HAP-1 (cell line): ENCODE data around the gene LRRC27.
"Not testable (repeated sequence)": the region's sequence is repeated elsewhere in the genome, so short reads cannot be mapped to it uniquely, and the experiment has no call there.

Experiments
- DNase-seq, 2 experiments: peaks; one replicate each; pipeline ENCODE4 v3.0.0-alpha.2; 2016 to 2020; ENCODE audit warnings: low spot score in 2 of 2
- H3K27me3 ChIP-seq: fragments of 250-450 bp; sonication (Bioruptor Pico); 2 replicates; pipeline ENCODE4 v1.5.1; 2020; ENCODE audit warnings: low read depth, mild to moderate bottlenecking, moderate library complexity
- H3K36me3 ChIP-seq: fragments of 250-450 bp; sonication (Bioruptor Pico); replicated peaks from 2 replicates; pipeline ENCODE4 v1.5.1; 2020; ENCODE audit warnings: mild to moderate bottlenecking
- H3K4me1 ChIP-seq: fragments of 250-450 bp; sonication (Bioruptor Pico); 2 replicates; pipeline ENCODE4 v1.5.1; 2020; ENCODE audit warnings: mild to moderate bottlenecking
- H3K4me3 ChIP-seq: fragments of 250-450 bp; sonication (Bioruptor Pico); 2 replicates; pipeline ENCODE4 v1.5.1; 2020; ENCODE audit warnings: mild to moderate bottlenecking, moderate library complexity
- H3K9me3 ChIP-seq: fragments of 250-450 bp; sonication (Bioruptor Pico); 2 replicates; pipeline ENCODE4 v1.5.1; 2020; ENCODE audit warnings: mild to moderate bottlenecking, moderate library complexity
- in situ Hi-C: fragments of 300-500 bp; cut with MboI; formaldehyde crosslinking; loops from 3 replicates; pipeline ENCODE4 v1.14.3; 2020; ENCODE audit warnings: low sequenced_read_pairs, inconsistent platforms, mixed read lengths

The LRRC27 gene

DNA sequence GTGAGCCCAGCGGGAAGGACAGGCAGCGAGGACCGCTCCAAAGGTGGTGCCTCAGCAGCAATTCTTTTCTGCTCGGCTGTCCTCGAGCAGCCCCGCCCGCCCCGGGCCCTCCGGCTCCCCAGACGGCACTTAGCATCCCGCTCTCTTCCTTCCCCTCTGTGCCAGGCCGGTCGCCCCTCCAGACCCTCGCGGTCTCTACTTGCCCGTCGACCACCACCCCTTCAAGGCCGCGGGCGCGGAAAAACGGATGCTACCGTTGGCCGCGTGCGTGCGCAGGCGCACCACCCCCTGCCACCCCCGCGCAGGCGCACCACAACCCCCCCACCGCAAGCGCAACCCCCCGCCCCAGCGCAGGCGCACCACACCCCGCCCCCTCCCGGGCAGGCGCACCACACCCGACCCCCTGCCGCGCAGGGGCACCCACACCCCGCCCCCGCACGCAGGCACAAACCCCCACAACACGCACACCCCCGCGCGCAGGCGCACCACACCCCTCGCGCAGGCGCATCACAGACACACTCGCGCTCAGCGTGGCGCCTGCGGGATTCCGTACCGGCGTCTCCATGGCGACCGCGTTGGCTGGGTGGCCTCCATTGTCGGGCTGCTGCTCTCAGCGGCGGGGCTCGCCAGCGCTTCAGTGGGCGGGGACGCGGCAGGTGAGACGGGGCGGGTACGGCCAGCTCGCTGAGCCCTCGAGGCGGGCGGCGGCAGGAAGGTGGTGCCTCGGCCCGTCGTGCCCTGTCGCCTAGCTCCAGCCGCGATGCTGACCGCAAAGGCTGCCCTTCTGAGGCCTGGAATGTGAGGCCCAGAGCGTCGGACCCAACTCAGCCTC lies at the start of gene LRRC27:
Gene LRRC27, plus strand, starts transcription at position 593 of the 832 bp plus-strand sequence. CDS start 1,332 bp downstream, outside the sequence.
- peaks cover 15% of the 10 kb centered on the region for H3K36me3 ChIP-seq
- peak within 1 kb of the TSS; percentile 76 for H3K4me3 ChIP-seq
- in situ Hi-C loops, result no loop called here
- no peaks in the 10 kb centered on the region for H3K9me3 ChIP-seq
- H3K27me3 ChIP-seq, result no peaks in the 10 kb centered on the region
- H3K4me1 ChIP-seq, result peaks cover 28% of the 10 kb centered on the region
- DNase-seq, result peak; percentile 94 to 99

GRCh38 chr10:132282667-132283603 lies 49.1 kb upstream of the LRRC27 start:
- no peaks in the 10 kb centered on the region for H3K4me1 ChIP-seq
- H3K36me3 ChIP-seq, result no peaks in the 10 kb centered on the region
- in situ Hi-C loops, result no loop called here
- H3K27me3 ChIP-seq, result no peaks in the 10 kb centered on the region
- no peak for DNase-seq
- H3K9me3 ChIP-seq, result no peaks in the 10 kb centered on the region
- H3K4me3 ChIP-seq, result no peak overlapping the region

- Histone ChIP-seq H3K4me3 (no peak overlapping the region), H3K27me3 (no peaks in the 10 kb centered on the region), H3K9me3 (no peaks in the 10 kb centered on the region), H3K36me3 (no peaks in the 10 kb centered on the region), H3K4me1 (no peaks in the 10 kb centered on the region)
- DNase-seq, result no peak
- in situ Hi-C loops, result no loop called here
Observed at GRCh38 chr10:132283604-132284382, 48.2 kb upstream of the LRRC27 start.

DNA sequence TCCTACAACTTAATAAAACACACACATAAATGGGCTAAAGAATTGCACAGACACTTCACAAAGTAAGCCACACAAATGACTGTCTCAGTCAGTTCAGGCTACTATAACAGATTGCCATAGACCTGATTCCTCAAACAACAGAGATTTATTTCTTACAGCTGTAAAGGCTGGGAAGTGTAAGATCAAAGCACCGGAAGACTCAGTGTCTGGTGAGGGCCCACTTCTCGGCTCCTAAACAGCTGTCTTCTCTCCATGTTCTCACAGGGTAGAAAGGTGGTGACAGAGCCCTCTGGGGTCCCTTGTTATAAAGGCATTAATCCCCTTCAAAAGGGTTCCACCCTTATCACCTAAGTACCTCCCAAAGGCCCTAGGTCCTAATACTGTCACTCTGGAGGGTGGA lies 42.6 kb upstream of the LRRC27 start:
- no peak overlapping the region for H3K4me3 ChIP-seq
- in situ Hi-C loops, result no loop called here

DNA sequence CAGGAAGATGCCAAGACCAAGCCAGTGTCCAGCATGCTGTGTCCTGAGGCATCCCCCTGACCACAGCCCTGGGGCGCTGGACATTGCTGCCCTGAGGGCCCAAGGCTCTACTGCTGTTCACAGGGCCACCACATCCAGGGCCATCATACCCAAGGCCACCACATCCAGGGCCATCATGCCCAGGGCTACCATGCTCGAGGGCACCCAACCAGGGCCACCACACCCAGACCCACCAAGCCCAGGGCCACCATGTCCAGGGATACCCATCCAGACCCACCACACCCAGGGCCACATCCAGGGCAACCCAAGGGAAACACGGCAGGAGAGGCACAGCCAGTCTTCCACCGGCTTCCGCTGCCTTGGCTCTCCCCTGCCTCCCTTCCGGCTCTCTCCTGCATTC lies 41.4 kb upstream of the LRRC27 start:
- Histone ChIP-seq H3K4me3 (no peak overlapping the region), H3K27me3 (no peaks in the 10 kb centered on the region), H3K4me1 (no peaks in the 10 kb centered on the region), H3K9me3 (no peaks in the 10 kb centered on the region), H3K36me3 (no peaks in the 10 kb centered on the region)
- in situ Hi-C loops, result no loop called here
- no peak for DNase-seq

More for the DNA sequence above, 42.6 kb upstream of the LRRC27 start:
- H3K9me3 ChIP-seq, result no peaks in the 10 kb centered on the region
- no peaks in the 10 kb centered on the region for H3K4me1 ChIP-seq
- H3K36me3 ChIP-seq, result no peaks in the 10 kb centered on the region
- H3K27me3 ChIP-seq, result no peaks in the 10 kb centered on the region
- no peak for DNase-seq

DNA sequence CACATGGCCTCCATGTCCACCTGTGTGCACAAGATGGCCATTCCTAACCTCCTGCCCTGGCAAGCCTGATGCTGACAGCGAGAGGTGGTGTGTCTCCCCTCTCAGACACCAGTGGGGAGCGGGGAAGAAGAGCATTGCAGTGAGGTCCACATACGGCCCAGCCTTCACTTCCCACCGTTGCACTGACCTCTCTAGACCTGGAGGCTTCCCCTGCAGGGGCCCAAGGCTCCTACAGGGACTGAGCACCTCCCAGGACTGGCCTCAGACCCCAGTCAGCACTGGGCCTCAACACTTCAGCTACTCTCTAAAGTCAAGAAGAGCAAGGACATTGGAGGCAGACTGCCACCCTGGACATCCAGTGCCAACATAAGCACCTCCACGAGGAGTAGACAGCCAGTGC lies 40.2 kb upstream of the LRRC27 start:
- in situ Hi-C loops, result no loop called here
- Histone ChIP-seq H3K4me1 (no peaks in the 10 kb centered on the region), H3K36me3 (no peaks in the 10 kb centered on the region), H3K27me3 (no peaks in the 10 kb centered on the region), H3K4me3 (no peak overlapping the region), H3K9me3 (no peaks in the 10 kb centered on the region)
- no peak for DNase-seq

GRCh38 chr10:132292287-132293200 lies 39.4 kb upstream of the LRRC27 start:
- no peak for DNase-seq
- Histone ChIP-seq H3K36me3 (no peaks in the 10 kb centered on the region), H3K9me3 (no peaks in the 10 kb centered on the region), H3K4me1 (no peaks in the 10 kb centered on the region), H3K27me3 (no peaks in the 10 kb centered on the region), H3K4me3 (no peak overlapping the region)
- in situ Hi-C loops, result no loop called here

DNA sequence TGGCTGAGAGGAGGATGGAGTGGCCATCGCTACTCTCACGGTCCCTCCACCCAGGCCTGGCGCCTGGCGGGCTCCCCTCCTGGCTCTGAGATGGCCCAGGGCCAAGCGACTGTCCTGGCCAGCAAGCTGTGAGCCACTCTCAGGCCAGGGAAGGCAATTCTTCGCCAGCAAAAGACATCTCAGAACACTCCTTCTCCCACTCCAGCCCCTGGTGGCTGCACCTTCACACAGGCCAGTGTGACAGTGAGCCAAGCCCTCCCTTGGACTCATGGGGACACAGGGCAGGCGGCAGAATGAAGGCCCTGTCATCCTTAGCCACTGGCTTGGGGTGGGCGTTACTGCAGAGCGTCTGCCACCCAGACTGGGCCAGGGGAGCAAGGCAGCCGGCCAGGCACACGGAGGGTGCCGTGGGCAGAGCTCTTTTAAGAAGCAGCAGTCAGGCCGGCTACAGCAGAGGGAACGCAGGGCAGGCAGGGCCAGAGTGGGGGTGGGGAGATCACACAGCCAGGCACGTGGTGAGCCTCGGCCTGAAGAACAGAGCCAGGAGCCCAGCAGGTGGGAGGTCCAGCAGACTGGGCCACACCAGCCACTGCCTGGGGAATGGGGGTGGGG lies 38.7 kb upstream of the LRRC27 start:
- in situ Hi-C loops, result no loop called here
- Histone ChIP-seq H3K36me3 (no peaks in the 10 kb centered on the region), H3K9me3 (no peaks in the 10 kb centered on the region), H3K4me1 (no peaks in the 10 kb centered on the region), H3K27me3 (no peaks in the 10 kb centered on the region), H3K4me3 (no peak overlapping the region)
- no peak for DNase-seq

DNA sequence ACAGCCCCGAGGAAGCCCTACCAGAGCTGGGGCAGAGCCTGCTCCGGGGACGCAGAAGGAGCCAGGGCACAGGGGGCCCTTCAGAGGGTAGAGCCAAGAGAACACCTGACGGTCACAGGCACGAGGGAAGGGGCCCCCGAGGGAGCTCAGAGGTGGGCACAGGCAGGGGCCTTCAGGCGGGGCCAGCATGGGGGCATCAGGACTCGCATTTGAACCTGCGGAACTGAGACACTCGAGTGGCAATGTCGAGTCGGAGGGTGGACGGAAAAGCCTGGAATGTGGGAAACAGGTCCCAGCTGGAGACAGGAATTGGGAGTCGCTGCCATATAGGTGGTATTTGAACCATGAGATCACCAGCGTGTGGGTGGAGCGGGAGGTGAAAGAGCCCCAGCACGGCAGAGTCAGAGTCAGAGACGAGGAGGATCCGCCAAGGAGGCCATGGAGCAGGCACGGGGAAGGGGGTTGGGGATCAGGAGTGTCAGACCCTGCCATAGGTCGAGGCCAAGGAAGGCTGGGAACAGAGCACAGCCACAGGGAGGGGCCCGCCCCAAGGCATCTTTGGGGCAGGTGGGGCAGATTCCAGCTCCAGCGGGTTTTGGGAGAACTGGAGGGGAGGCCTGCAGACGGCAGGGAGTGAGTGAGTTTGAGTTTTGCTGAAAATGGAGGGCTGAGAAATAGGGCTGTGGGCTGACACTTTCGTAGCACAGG lies 38.0 kb upstream of the LRRC27 start:
- no peak for DNase-seq
- Histone ChIP-seq H3K4me1 (no peaks in the 10 kb centered on the region), H3K9me3 (no peaks in the 10 kb centered on the region), H3K36me3 (no peaks in the 10 kb centered on the region), H3K27me3 (no peaks in the 10 kb centered on the region), H3K4me3 (no peak overlapping the region)
- in situ Hi-C loops, result no loop called here

- no peaks in the 10 kb centered on the region for H3K36me3 ChIP-seq
- H3K4me1 ChIP-seq, result no peaks in the 10 kb centered on the region
- in situ Hi-C loops, result no loop called here
- H3K27me3 ChIP-seq, result no peaks in the 10 kb centered on the region
- H3K4me3 ChIP-seq, result no peak overlapping the region
- H3K9me3 ChIP-seq, result no peaks in the 10 kb centered on the region
- peak in 1 of 2 experiments; percentile 49 for DNase-seq
Observed at GRCh38 chr10:132294561-132295318, 37.3 kb upstream of the LRRC27 start.

- H3K9me3 ChIP-seq, DNase-seq, H3K4me1 ChIP-seq, in situ Hi-C loops, H3K4me3 ChIP-seq, H3K27me3 ChIP-seq, H3K36me3 ChIP-seq: not testable (repeated sequence)
Observed at GRCh38 chr10:132295481-132295880, 36.5 kb upstream of the LRRC27 start.
